HepG2 (cell line): ENCODE results near the gene GUCY2F.

ENCODE experiments used
- CTCF ChIP-seq: sonication (generic); formaldehyde crosslinking; IDR thresholded peaks from 2 replicates; pipeline ENCODE4 v1.5.0; 2020; ENCODE audit warnings: mild to moderate bottlenecking, missing genetic modification reagents, moderate library complexity
- DMAP1 ChIP-seq: IDR thresholded peaks from 2 replicates; pipeline ENCODE4 v1.6.1; 2016
- POLR2A ChIP-seq, 2 experiments: IDR thresholded peaks; 2 replicates each; pipeline ENCODE4 v1.6.1; 2011; ENCODE audit warnings: low read depth in 2 of 2, low read length in 2 of 2, mild to moderate bottlenecking in 1 of 2, moderate library complexity in 1 of 2; ENCODE audit not compliant: insufficient read depth in 1 of 2
- RAD21 ChIP-seq: fragments of 450-650 bp; formaldehyde crosslinking; IDR thresholded peaks from 2 replicates; pipeline ENCODE4 v1.5.0; 2020; ENCODE audit warnings: mild to moderate bottlenecking
- RNF2 ChIP-seq: fragments of 450-650 bp; conservative IDR thresholded peaks from 2 replicates; pipeline ENCODE4 v1.6.1; 2016; ENCODE audit warnings: low read depth

- TF ChIP-seq RNF2: no peak
- TF ChIP-seq POLR2A (IDR thresholded peaks at IDR 0.05; ENCODE audit: insufficient read depth in 1 of 2, low read depth in 2 of 2, low read length in 2 of 2): no peak
- no peak for TF ChIP-seq DMAP1
- TF ChIP-seq CTCF (CRISPR knock-in tag): no peak
- no peak for TF ChIP-seq RAD21
These were observed 72.7 kb downstream of the GUCY2F start for GRCh38 chrX:109409181-109409580.
